ENCODE measurements around the gene ZNF280B. TPM values are rescaled to one million over a fixed set of nuclear protein-coding genes. Genes with fewer than 3 reads are reported as not detected.
"Not testable (repeated sequence)": the region's sequence is repeated elsewhere in the genome, so short reads cannot be mapped to it uniquely, and the experiment has no call there.

The ZNF280B gene
- polyA plus RNA-seq, 1 donor, result 7.6 TPM

- no peak for DNase-seq
These were observed 1.8 kb downstream of the ZNF280B start for GRCh38 chr22:22506736-22507135.

GRCh38 chr22:22498267-22498666 is 10.3 kb downstream of the ZNF280B start:
- DNase-seq, result no peak

GRCh38 chr22:22491589-22491988 is 17.0 kb downstream of the ZNF280B start:
- DNase-seq, result not testable (repeated sequence)

GRCh38 chr22:22488736-22489135 is 19.8 kb downstream of the ZNF280B start:
- DNase-seq, result no peak

GRCh38 chr22:22487869-22488597 is 20.5 kb downstream of the ZNF280B start:
- no peak for DNase-seq

GRCh38 chr22:22487059-22487458 is 21.5 kb downstream of the ZNF280B start:
- DNase-seq, result no peak

- no peak for DNase-seq
These were observed 22.2 kb downstream of the ZNF280B start for GRCh38 chr22:22486132-22486899.

- no peak for DNase-seq
These were observed 23.0 kb downstream of the ZNF280B start for GRCh38 chr22:22485524-22485923.

- DNase-seq, result no peak
These were observed 24.5 kb downstream of the ZNF280B start for GRCh38 chr22:22484023-22484422.

GRCh38 chr22:22480940-22481339 is 27.6 kb downstream of the ZNF280B start:
- no peak for DNase-seq

- DNase-seq, result no peak
These were observed 28.5 kb downstream of the ZNF280B start for GRCh38 chr22:22479999-22480532.

- no peak for DNase-seq
These were observed 29.4 kb downstream of the ZNF280B start for GRCh38 chr22:22479116-22479515.

GRCh38 chr22:22478470-22478869 is 30.1 kb downstream of the ZNF280B start:
- DNase-seq, result no peak

GRCh38 chr22:22474733-22475132 is 33.8 kb downstream of the ZNF280B start:
- no peak for DNase-seq

- DNase-seq, result not testable (repeated sequence)
These were observed 37.4 kb downstream of the ZNF280B start for GRCh38 chr22:22471104-22471503.

GRCh38 chr22:22469527-22469926 is 39.0 kb downstream of the ZNF280B start:
- no peak for DNase-seq

- DNase-seq, result not testable (repeated sequence)
These were observed 39.6 kb downstream of the ZNF280B start for GRCh38 chr22:22468794-22469469.

GRCh38 chr22:22467112-22467511 is 41.4 kb downstream of the ZNF280B start:
- no peak for DNase-seq

- no peak for DNase-seq
These were observed 42.8 kb downstream of the ZNF280B start for GRCh38 chr22:22465782-22466181.

GRCh38 chr22:22465094-22465602 is 43.4 kb downstream of the ZNF280B start:
- DNase-seq, result no peak

- no peak for DNase-seq
These were observed 43.9 kb downstream of the ZNF280B start for GRCh38 chr22:22464541-22465054.

GRCh38 chr22:22463855-22464540 is 44.5 kb downstream of the ZNF280B start:
- peak; percentile 58 for DNase-seq
